Measurements from ENCODE around the gene ZNF543.

DNA sequence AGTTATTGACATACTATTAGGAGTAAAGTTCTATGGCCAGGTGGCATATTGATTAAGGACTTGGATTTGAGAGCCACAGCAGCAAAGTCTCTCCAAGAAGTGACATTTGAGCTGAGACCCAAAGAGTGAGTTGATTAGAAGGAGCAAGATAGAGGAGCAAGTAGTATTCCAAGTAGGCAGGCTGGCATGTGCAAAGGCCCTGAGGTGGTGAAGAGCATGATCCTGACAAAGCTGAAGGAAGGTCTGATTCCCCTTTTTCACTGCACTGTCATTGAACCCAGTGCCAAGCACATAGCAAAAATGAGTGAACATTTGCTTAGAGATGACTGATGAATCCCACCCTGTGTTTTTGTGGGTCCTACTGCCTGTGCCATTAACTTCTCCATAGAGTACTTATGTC is 4.7 kb downstream of the ZNF543 start:
- TF ChIP-seq, protein P1, sequence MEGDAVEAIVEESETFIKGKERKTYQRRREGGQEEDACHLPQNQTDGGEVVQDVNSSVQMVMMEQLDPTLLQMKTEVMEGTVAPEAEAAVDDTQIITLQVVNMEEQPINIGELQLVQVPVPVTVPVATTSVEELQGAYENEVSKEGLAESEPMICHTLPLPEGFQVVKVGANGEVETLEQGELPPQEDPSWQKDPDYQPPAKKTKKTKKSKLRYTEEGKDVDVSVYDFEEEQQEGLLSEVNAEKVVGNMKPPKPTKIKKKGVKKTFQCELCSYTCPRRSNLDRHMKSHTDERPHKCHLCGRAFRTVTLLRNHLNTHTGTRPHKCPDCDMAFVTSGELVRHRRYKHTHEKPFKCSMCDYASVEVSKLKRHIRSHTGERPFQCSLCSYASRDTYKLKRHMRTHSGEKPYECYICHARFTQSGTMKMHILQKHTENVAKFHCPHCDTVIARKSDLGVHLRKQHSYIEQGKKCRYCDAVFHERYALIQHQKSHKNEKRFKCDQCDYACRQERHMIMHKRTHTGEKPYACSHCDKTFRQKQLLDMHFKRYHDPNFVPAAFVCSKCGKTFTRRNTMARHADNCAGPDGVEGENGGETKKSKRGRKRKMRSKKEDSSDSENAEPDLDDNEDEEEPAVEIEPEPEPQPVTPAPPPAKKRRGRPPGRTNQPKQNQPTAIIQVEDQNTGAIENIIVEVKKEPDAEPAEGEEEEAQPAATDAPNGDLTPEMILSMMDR (conservative IDR thresholded peaks at IDR 0.05), result no peak
- TF ChIP-seq ZFX (IDR thresholded peaks at IDR 0.05), result no peak
